Neural cell (in vitro differentiated cells): Measurements from ENCODE around the gene MCUR1. TPM values are rescaled to one million over a fixed set of nuclear protein-coding genes. Genes with fewer than 3 reads are reported as not detected.
A peak's percentile ranks its signal among the peaks of the same experiment; 100 is the strongest.
"Not testable (repeated sequence)": the region's sequence is repeated elsewhere in the genome, so short reads cannot be mapped to it uniquely, and the experiment has no call there.

ENCODE experiments used
- H2AFZ ChIP-seq: fragments of 200-600, 300-800 bp; sonication (generic), shearing (Covaris generic); 2 replicates; pipeline ENCODE4 v1.6.0; 2014; ENCODE audit warnings: low read depth, mild to moderate bottlenecking, antibody characterized with exemption, low read length, moderate library complexity
- H3F3A ChIP-seq: fragments of 200-600 bp; shearing (Covaris generic); 2 replicates; pipeline ENCODE4 v1.6.1; 2016; ENCODE audit warnings: mild to moderate bottlenecking, moderate library complexity, mixed read lengths, antibody characterized with exemption, low read length; ENCODE audit not compliant: insufficient read depth, poor library complexity, severe bottlenecking
- H3K27ac ChIP-seq: fragments of 200-600, 300-800 bp; sonication (generic), shearing (Covaris generic); 2 replicates; pipeline ENCODE4 v1.5.1; 2014; ENCODE audit warnings: mild to moderate bottlenecking, low read length, moderate library complexity
- H3K27me3 ChIP-seq: fragments of 300-800, 200-600 bp; sonication (generic), shearing (Covaris generic); 2 replicates; pipeline ENCODE4 v1.6.0; 2014; ENCODE audit warnings: mild to moderate bottlenecking, low read depth, low read length, moderate library complexity; ENCODE audit not compliant: insufficient read depth
- H3K36me3 ChIP-seq: fragments of 300-800, 200-600 bp; sonication (generic), shearing (Covaris generic); 2 replicates; pipeline ENCODE4 v1.5.1; 2014; ENCODE audit warnings: mild to moderate bottlenecking, antibody characterized with exemption, low read length, moderate library complexity; ENCODE audit not compliant: insufficient read depth
- H3K4me2 ChIP-seq: fragments of 300-800, 200-600 bp; sonication (generic), shearing (Covaris generic); 2 replicates; pipeline ENCODE4 v1.6.0; 2014; ENCODE audit warnings: mild to moderate bottlenecking, low read length
- H3K4me3 ChIP-seq: fragments of 300-800, 200-600 bp; sonication (generic), shearing (Covaris generic); 2 replicates; pipeline ENCODE4 v1.5.1; 2014; ENCODE audit warnings: mild to moderate bottlenecking, low read length, moderate library complexity
- H3K79me2 ChIP-seq: fragments of 200-600 bp; shearing (Covaris generic); replicated peaks from 2 replicates; pipeline ENCODE4 v1.6.0; 2014; ENCODE audit warnings: mild to moderate bottlenecking, low read length, moderate library complexity; ENCODE audit not compliant: insufficient read depth
- H3K9ac ChIP-seq: fragments of 300-800, 200-600 bp; sonication (generic), shearing (Covaris generic); 2 replicates; pipeline ENCODE4 v1.6.1; 2016; ENCODE audit warnings: mild to moderate bottlenecking, low read length, mixed read lengths
- H3K9me2 ChIP-seq: fragments of 200-600 bp; shearing (Covaris generic); 2 replicates; pipeline ENCODE4 v1.6.1; 2016; ENCODE audit warnings: mild to moderate bottlenecking, low read length, mixed read lengths; ENCODE audit not compliant: insufficient read depth
- H3K9me3 ChIP-seq: fragments of 200-600, 300-800 bp; sonication (generic), shearing (Covaris generic); 2 replicates; pipeline ENCODE4 v1.6.1; 2016; ENCODE audit warnings: mild to moderate bottlenecking, mixed run types, low read length, moderate library complexity, mixed read lengths
- H4K20me1 ChIP-seq: fragments of 200-600 bp; shearing (Covaris generic); 2 replicates; pipeline ENCODE4 v1.6.1; 2016; ENCODE audit warnings: mild to moderate bottlenecking, mixed run types; ENCODE audit not compliant: insufficient read depth
- CTCF ChIP-seq: fragments of 450-650 bp; IDR thresholded peaks from 2 replicates; pipeline ENCODE4 v1.5.1; 2014; ENCODE audit warnings: antibody characterized with exemption, mild to moderate bottlenecking, moderate library complexity; ENCODE audit not compliant: poor library complexity, severe bottlenecking
- EP300 ChIP-seq: fragments of 450-650 bp; conservative IDR thresholded peaks from 2 replicates; pipeline ENCODE4 v1.6.1; 2014; ENCODE audit warnings: antibody characterized with exemption, mild to moderate bottlenecking, moderate library complexity; ENCODE audit not compliant: poor library complexity, severe bottlenecking
- EZH2 ChIP-seq: fragments of 200-600, 300-800 bp; shearing (Covaris generic), sonication (generic); IDR thresholded peaks from 2 replicates; pipeline ENCODE4 v1.6.1; 2014; ENCODE audit warnings: antibody characterized with exemption, low read length, borderline replicate concordance, mild to moderate bottlenecking; ENCODE audit not compliant: insufficient read depth, poor library complexity, severe bottlenecking
- MXI1 ChIP-seq: fragments of 450-650 bp; conservative IDR thresholded peaks from 2 replicates; pipeline ENCODE4 v1.6.1; 2014; ENCODE audit warnings: antibody characterized with exemption, mild to moderate bottlenecking; ENCODE audit not compliant: poor library complexity, severe bottlenecking
- POLR2AphosphoS5 ChIP-seq: IDR thresholded peaks from 2 replicates; pipeline ENCODE4 v1.6.1; 2012
- RAD21 ChIP-seq: fragments of 450-650 bp; conservative IDR thresholded peaks from 2 replicates; pipeline ENCODE4 v1.6.1; 2014; ENCODE audit warnings: antibody characterized with exemption, mild to moderate bottlenecking, moderate library complexity
- REST ChIP-seq: IDR thresholded peaks from 2 replicates; pipeline ENCODE4 v1.6.1; 2012; ENCODE audit warnings: borderline replicate concordance
- SMC3 ChIP-seq: fragments of 450-650 bp; conservative IDR thresholded peaks from 2 replicates; pipeline ENCODE4 v1.6.1; 2014; ENCODE audit warnings: antibody characterized with exemption, mild to moderate bottlenecking, moderate library complexity; ENCODE audit not compliant: poor library complexity
- TAF1 ChIP-seq: IDR thresholded peaks from 2 replicates; pipeline ENCODE4 v1.6.1; 2012; ENCODE audit warnings: low read depth
- polyA plus RNA-seq: library from polyadenylated mRNA; depleted of rRNA; stranded (reverse); fragments of >200 nt; gene quantifications from 2 replicates; pipeline ENCODE4 v1.2.3, GENCODE V29; 2014

MCUR1 gene
- polyA plus RNA-seq, 1 donor from 2014 or later = 10.0 TPM

GRCh38 chr6:13788820-13789219 is 25.5 kb downstream of the MCUR1 start:
- Histone ChIP-seq H3K9ac (no peak overlapping the region), H4K20me1 (no peaks in the 10 kb centered on the region), H3K79me2 (no peaks in the 10 kb centered on the region), H3F3A (no peaks in the 10 kb centered on the region), H2AFZ (no peak overlapping the region), H3K36me3 (no peaks in the 10 kb centered on the region), H3K9me2 (no peaks in the 10 kb centered on the region), H3K4me3 (no peak overlapping the region), H3K27me3 (no peaks in the 10 kb centered on the region), H3K4me2 (no peak overlapping the region), H3K27ac (no peak overlapping the region), H3K9me3 (no peaks in the 10 kb centered on the region)
- no peak for TF ChIP-seq TAF1
- TF ChIP-seq RAD21 = no peak
- TF ChIP-seq SMC3 = no peak
- no peak for TF ChIP-seq EP300
- no peak for TF ChIP-seq CTCF
- TF ChIP-seq MXI1 = no peak

- H3K27me3 ChIP-seq = no peaks in the 10 kb centered on the region
- no peaks in the 10 kb centered on the region for H4K20me1 ChIP-seq
- H2AFZ ChIP-seq = peak overlapping the region; percentile 22
- no peaks in the 10 kb centered on the region for H3K9me3 ChIP-seq
- no peak overlapping the region for H3K4me2 ChIP-seq
- no peak overlapping the region for H3K4me3 ChIP-seq
- no peaks in the 10 kb centered on the region for H3K9me2 ChIP-seq
- H3K9ac ChIP-seq = no peak overlapping the region
- H3K27ac ChIP-seq = no peak overlapping the region
- no peaks in the 10 kb centered on the region for H3F3A ChIP-seq
- no peaks in the 10 kb centered on the region for H3K79me2 ChIP-seq
- H3K36me3 ChIP-seq = no peaks in the 10 kb centered on the region
- no peak for TF ChIP-seq POLR2AphosphoS5
- TF ChIP-seq RAD21 = no peak
- no peak for TF ChIP-seq REST
- TF ChIP-seq SMC3 = no peak
- TF ChIP-seq EP300 = no peak
- TF ChIP-seq CTCF = no peak
- no peak for TF ChIP-seq TAF1
- TF ChIP-seq MXI1 = no peak
- TF ChIP-seq EZH2 = no peak
Observed at GRCh38 chr6:13787137-13787536, 27.2 kb downstream of the MCUR1 start.

GRCh38 chr6:13780162-13780561 is 34.2 kb downstream of the MCUR1 start:
- not testable (repeated sequence) for H3K9ac ChIP-seq, H3K27me3 ChIP-seq, H3K4me3 ChIP-seq, H3K36me3 ChIP-seq, H4K20me1 ChIP-seq, H3K79me2 ChIP-seq, H3K27ac ChIP-seq, H3K4me2 ChIP-seq, H2AFZ ChIP-seq, H3K9me2 ChIP-seq, H3K9me3 ChIP-seq, H3F3A ChIP-seq
